IPS-15b (cell line): Measurements from ENCODE around the gene FUBP1.
"Not testable (repeated sequence)": the region's sequence is repeated elsewhere in the genome, so short reads cannot be mapped to it uniquely, and the experiment has no call there.

Experiments
- H3K27me3 ChIP-seq: one replicate; pipeline ENCODE4 v1.6.1; 2013; ENCODE audit warnings: low read length; ENCODE audit not compliant: control insufficient read depth, insufficient read depth
- H3K36me3 ChIP-seq: one replicate; pipeline ENCODE4 v1.6.1; 2013; ENCODE audit warnings: low read length; ENCODE audit not compliant: control insufficient read depth, insufficient read depth
- H3K4me1 ChIP-seq: one replicate; pipeline ENCODE4 v1.6.1; 2013; ENCODE audit warnings: mild to moderate bottlenecking, low read length; ENCODE audit not compliant: control insufficient read depth, insufficient read depth
- H3K4me3 ChIP-seq: one replicate; pipeline ENCODE4 v1.5.1; 2013; ENCODE audit warnings: low read depth, low read length
- H3K9ac ChIP-seq: one replicate; pipeline ENCODE4 v1.6.1; 2013; ENCODE audit warnings: low read depth, mild to moderate bottlenecking, low read length
- H3K9me3 ChIP-seq: one replicate; pipeline ENCODE4 v1.6.1; 2013; ENCODE audit warnings: mild to moderate bottlenecking, low read length; ENCODE audit not compliant: control insufficient read depth, insufficient read depth

The FUBP1 gene

GRCh38 chr1:77938651-77939050 lies 40.2 kb downstream of the FUBP1 start:
- Histone ChIP-seq H3K4me3 (no peak overlapping the region), H3K36me3 (no peaks in the 10 kb centered on the region), H3K4me1 (no peaks in the 10 kb centered on the region), H3K9me3 (no peaks in the 10 kb centered on the region), H3K27me3 (no peaks in the 10 kb centered on the region), H3K9ac (no peak overlapping the region)

- Histone ChIP-seq H3K36me3 (no peaks in the 10 kb centered on the region), H3K27me3 (no peaks in the 10 kb centered on the region), H3K9me3 (no peaks in the 10 kb centered on the region), H3K4me1 (no peaks in the 10 kb centered on the region), H3K4me3 (no peak overlapping the region), H3K9ac (no peak overlapping the region)
Measured at GRCh38 chr1:77929806-77930205, 49.1 kb downstream of the FUBP1 start.

- no peak overlapping the region for H3K4me3 ChIP-seq
Measured at GRCh38 chr1:77927414-77927813, 51.5 kb downstream of the FUBP1 start.

GRCh38 chr1:77926561-77927357 lies 52.1 kb downstream of the FUBP1 start:
- Histone ChIP-seq H3K4me1 (no peaks in the 10 kb centered on the region), H3K36me3 (no peaks in the 10 kb centered on the region), H3K27me3 (no peaks in the 10 kb centered on the region), H3K4me3 (no peak overlapping the region), H3K9me3 (no peaks in the 10 kb centered on the region), H3K9ac (no peak overlapping the region)

More at GRCh38 chr1:77927414-77927813, 51.5 kb downstream of the FUBP1 start:
- Histone ChIP-seq H3K9ac (no peak overlapping the region), H3K36me3 (no peaks in the 10 kb centered on the region), H3K9me3 (no peaks in the 10 kb centered on the region), H3K27me3 (no peaks in the 10 kb centered on the region), H3K4me1 (no peaks in the 10 kb centered on the region)

- Histone ChIP-seq H3K4me1 (no peaks in the 10 kb centered on the region), H3K27me3 (no peaks in the 10 kb centered on the region), H3K36me3 (no peaks in the 10 kb centered on the region), H3K9me3 (no peaks in the 10 kb centered on the region), H3K9ac (no peak overlapping the region), H3K4me3 (no peak overlapping the region)
Measured at GRCh38 chr1:77925956-77926355, 52.9 kb downstream of the FUBP1 start.

- H3K4me3 ChIP-seq = no peak overlapping the region
- H3K4me1 ChIP-seq = no peaks in the 10 kb centered on the region
- no peaks in the 10 kb centered on the region for H3K27me3 ChIP-seq
- H3K9me3 ChIP-seq = no peaks in the 10 kb centered on the region
- no peak overlapping the region for H3K9ac ChIP-seq
- H3K36me3 ChIP-seq = no peaks in the 10 kb centered on the region
Measured at GRCh38 chr1:77925518-77925917, 53.4 kb downstream of the FUBP1 start.

GRCh38 chr1:77918918-77919317 lies 60.0 kb downstream of the FUBP1 start:
- not testable (repeated sequence) for H3K4me3 ChIP-seq, H3K4me1 ChIP-seq, H3K9ac ChIP-seq, H3K9me3 ChIP-seq, H3K36me3 ChIP-seq, H3K27me3 ChIP-seq

- Histone ChIP-seq H3K9ac (no peak overlapping the region), H3K36me3 (no peaks in the 10 kb centered on the region), H3K4me3 (no peak overlapping the region), H3K27me3 (no peaks in the 10 kb centered on the region), H3K4me1 (no peaks in the 10 kb centered on the region), H3K9me3 (no peaks in the 10 kb centered on the region)
Measured at GRCh38 chr1:77910116-77910515, 68.8 kb downstream of the FUBP1 start.

- no peak overlapping the region for H3K9ac ChIP-seq
- no peaks in the 10 kb centered on the region for H3K9me3 ChIP-seq
- no peaks in the 10 kb centered on the region for H3K27me3 ChIP-seq
- H3K4me1 ChIP-seq = no peaks in the 10 kb centered on the region
- no peaks in the 10 kb centered on the region for H3K36me3 ChIP-seq
- H3K4me3 ChIP-seq = no peak overlapping the region
Measured at GRCh38 chr1:77906624-77907023, 72.2 kb downstream of the FUBP1 start.

- Histone ChIP-seq H3K9ac (no peak overlapping the region), H3K4me3 (no peak overlapping the region), H3K36me3 (no peaks in the 10 kb centered on the region), H3K4me1 (no peaks in the 10 kb centered on the region), H3K27me3 (no peaks in the 10 kb centered on the region), H3K9me3 (no peaks in the 10 kb centered on the region)
Measured at GRCh38 chr1:77906019-77906545, 72.8 kb downstream of the FUBP1 start.

- Histone ChIP-seq H3K4me1 (no peaks in the 10 kb centered on the region), H3K36me3 (no peaks in the 10 kb centered on the region), H3K4me3 (no peak overlapping the region), H3K9ac (no peak overlapping the region), H3K9me3 (no peaks in the 10 kb centered on the region), H3K27me3 (no peaks in the 10 kb centered on the region)
Measured at GRCh38 chr1:77905603-77906002, 73.3 kb downstream of the FUBP1 start.

GRCh38 chr1:77900687-77901293 lies 78.1 kb downstream of the FUBP1 start:
- no peaks in the 10 kb centered on the region for H3K9me3 ChIP-seq
- no peak overlapping the region for H3K9ac ChIP-seq
- no peak overlapping the region for H3K4me3 ChIP-seq
- no peaks in the 10 kb centered on the region for H3K36me3 ChIP-seq
- no peaks in the 10 kb centered on the region for H3K27me3 ChIP-seq
- H3K4me1 ChIP-seq = no peaks in the 10 kb centered on the region
